AG04449 (cell line): ENCODE data around the gene TBX15.

ENCODE experiments used
- CTCF ChIA-PET: fragments of 350-600 bp; formaldehyde crosslinking; extraction: SDS; loops from one replicate; lab custom pipeline; 2021; ENCODE audit warnings: antibody characterized with exemption; lab: Yijun Ruan, JAX
- POLR2A ChIA-PET: fragments of 400-600, 350-600 bp; formaldehyde crosslinking; extraction: SDS; loops from one replicate; lab custom pipeline; 2020; ENCODE audit warnings: antibody characterized with exemption, inconsistent platforms; lab: Yijun Ruan, JAX
- DNase-seq: peaks from one replicate; pipeline ENCODE4 v3.0.0-alpha.2; 2010; ENCODE audit warnings: low read depth, low spot score
- H3K4me3 ChIP-seq: 2 replicates; pipeline ENCODE4 v1.5.1; 2011; ENCODE audit warnings: low read depth, mild to moderate bottlenecking, control low read depth, low read length
- TF ChIP-seq, protein P1 (sequence below): IDR thresholded peaks from one replicate; pipeline ENCODE4 v1.5.1; 2011; ENCODE audit warnings: mild to moderate bottlenecking, moderate library complexity, low read length, control low read depth, inconsistent platforms; ENCODE audit not compliant: insufficient read depth; ENCODE audit errors: missing control alignments

Gene TBX15

GRCh38 chr1:118841521-118841920 lies 146.6 kb downstream of the TBX15 start:
- H3K4me3 ChIP-seq = no peak overlapping the region
- no peak for DNase-seq
- ChIA-PET CTCF (no interaction called here), POLR2A (no interaction called here)
- TF ChIP-seq, protein P1, sequence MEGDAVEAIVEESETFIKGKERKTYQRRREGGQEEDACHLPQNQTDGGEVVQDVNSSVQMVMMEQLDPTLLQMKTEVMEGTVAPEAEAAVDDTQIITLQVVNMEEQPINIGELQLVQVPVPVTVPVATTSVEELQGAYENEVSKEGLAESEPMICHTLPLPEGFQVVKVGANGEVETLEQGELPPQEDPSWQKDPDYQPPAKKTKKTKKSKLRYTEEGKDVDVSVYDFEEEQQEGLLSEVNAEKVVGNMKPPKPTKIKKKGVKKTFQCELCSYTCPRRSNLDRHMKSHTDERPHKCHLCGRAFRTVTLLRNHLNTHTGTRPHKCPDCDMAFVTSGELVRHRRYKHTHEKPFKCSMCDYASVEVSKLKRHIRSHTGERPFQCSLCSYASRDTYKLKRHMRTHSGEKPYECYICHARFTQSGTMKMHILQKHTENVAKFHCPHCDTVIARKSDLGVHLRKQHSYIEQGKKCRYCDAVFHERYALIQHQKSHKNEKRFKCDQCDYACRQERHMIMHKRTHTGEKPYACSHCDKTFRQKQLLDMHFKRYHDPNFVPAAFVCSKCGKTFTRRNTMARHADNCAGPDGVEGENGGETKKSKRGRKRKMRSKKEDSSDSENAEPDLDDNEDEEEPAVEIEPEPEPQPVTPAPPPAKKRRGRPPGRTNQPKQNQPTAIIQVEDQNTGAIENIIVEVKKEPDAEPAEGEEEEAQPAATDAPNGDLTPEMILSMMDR = no peak
